Natural killer cell (primary cell): ENCODE data around the gene FXR1. TPM values are rescaled to one million over a fixed set of nuclear protein-coding genes. Genes with fewer than 3 reads are reported as not detected.

Experiments used
- ATAC-seq, 3 donors: fragments of 150-1000 bp in 2 of 3; fragments of 200-7000 bp in 1 of 3; cut with Tn5 transposase; 1 replicate in 1 of 3; 2 replicates in 2 of 3; pipeline ENCODE4 v1.10.0; 2021; ENCODE audit warnings: mild to moderate bottlenecking in 2 of 3, moderate library complexity in 2 of 3
- DNase-seq, 2 donors: peaks; one replicate each; pipeline versions ENCODE4 v3.0.0 to v3.0.0-alpha.2; 2013 to 2021; ENCODE audit warnings: mixed read lengths in 1 of 2
- H3K27ac ChIP-seq: one replicate; pipeline ENCODE4 v1.5.1; 2013; ENCODE audit warnings: mild to moderate bottlenecking, low read length
- H3K27me3 ChIP-seq: one replicate; pipeline ENCODE4 v1.6.1; 2013; ENCODE audit warnings: low read length; ENCODE audit not compliant: control insufficient read depth, insufficient read depth
- H3K36me3 ChIP-seq: one replicate; pipeline ENCODE4 v1.6.1; 2013; ENCODE audit warnings: low read length; ENCODE audit not compliant: control insufficient read depth, insufficient read depth
- H3K4me1 ChIP-seq: one replicate; pipeline ENCODE4 v1.6.1; 2013; ENCODE audit warnings: low read length; ENCODE audit not compliant: control insufficient read depth, insufficient read depth
- H3K4me3 ChIP-seq: one replicate; pipeline ENCODE4 v1.5.1; 2013; ENCODE audit warnings: low read length
- H3K9me3 ChIP-seq: one replicate; pipeline ENCODE4 v1.6.1; 2013; ENCODE audit warnings: low read length; ENCODE audit not compliant: control insufficient read depth, insufficient read depth
- H3K27ac Mint-ChIP-seq, 2 donors: one replicate each; pipeline ENCODE4 v1.8.0; 2022; ENCODE audit warnings: mild to moderate bottlenecking in 2 of 2, mixed read lengths in 2 of 2, moderate library complexity in 1 of 2
- H3K27me3 Mint-ChIP-seq, 2 donors: one replicate each; pipeline ENCODE4 v1.8.0; 2022; ENCODE audit warnings: low read depth in 2 of 2, mixed read lengths in 2 of 2
- H3K36me3 Mint-ChIP-seq: one replicate; pipeline ENCODE4 v1.8.0; 2022; ENCODE audit warnings: mixed read lengths
- H3K4me1 Mint-ChIP-seq, 2 donors: one replicate each; pipeline ENCODE4 v1.8.0; 2022; ENCODE audit warnings: mixed read lengths in 2 of 2
- H3K4me3 Mint-ChIP-seq: one replicate; pipeline ENCODE4 v1.8.0; 2022; ENCODE audit warnings: mild to moderate bottlenecking, moderate library complexity, mixed read lengths
- H3K9me3 Mint-ChIP-seq, 2 donors: one replicate each; pipeline ENCODE4 v1.8.0; 2022; ENCODE audit warnings: mixed read lengths in 2 of 2
- CTCF ChIP-seq: fragments of 200-600 bp; IDR thresholded peaks from one replicate; pipeline ENCODE4 v1.8.0; 2022; ENCODE audit warnings: antibody characterized with exemption
- WGBS: methylation state at CpG from one replicate; pipeline ENCODE4 v1.1.7; 2013; ENCODE audit warnings: missing lambda C conversion rate; ENCODE audit not compliant: insufficient coverage; 5-methylcytosine and 5-hydroxymethylcytosine counted together
- intact Hi-C: fragments of 100-400 bp; cut with micrococcal nuclease; formaldehyde crosslinking; loops from one replicate; pipeline ENCODE4 v1.14.2; 2022
- total RNA-seq, 4 donors: library from RNA; stranded (reverse); fragments of 120-200 nt in 1 of 4; gene quantifications; one replicate each; pipeline versions ENCODE4 v1.2.3 to v1.2.4, GENCODE V29; 2013 to 2022

FXR1 gene
- total RNA-seq, 3 donors from 2014 or later (not counting 1 experiment from before 2014, with no cell fraction given) = 135 to 149 (median 148) TPM

- Mint-ChIP-seq H3K4me1 (peaks cover 11 to 19% of the 10 kb centered on the region in 2 donors), H3K27ac (no peak overlapping the region), H3K9me3 (no peaks in the 10 kb centered on the region), H3K36me3 (no peaks in the 10 kb centered on the region), H3K4me3 (no peak overlapping the region), H3K27me3 (no peaks in the 10 kb centered on the region)
- no peaks in the 10 kb centered on the region for H3K27me3 ChIP-seq
- intact Hi-C loops = no loop called here
- H3K27ac ChIP-seq = no peak overlapping the region
- H3K36me3 ChIP-seq = peaks cover 27% of the 10 kb centered on the region
- TF ChIP-seq CTCF = no peak
- ATAC-seq (no peak), DNase-seq (no peak)
- WGBS = 98% methylated on average over 3 of the region's 5 CpGs
- H3K4me3 ChIP-seq = no peak overlapping the region
- H3K4me1 ChIP-seq = no peaks in the 10 kb centered on the region
- no peaks in the 10 kb centered on the region for H3K9me3 ChIP-seq
Observed at GRCh38 chr3:180940826-180941225, 28.4 kb downstream of the FXR1 start.

GRCh38 chr3:180947761-180948390, 35.4 kb downstream of the FXR1 start:
- Mint-ChIP-seq H3K4me3 (no peak overlapping the region), H3K9me3 (no peaks in the 10 kb centered on the region), H3K27me3 (no peaks in the 10 kb centered on the region), H3K36me3 (peaks cover 16% of the 10 kb centered on the region), H3K27ac (peak overlapping the region in 1 of 2 donors; percentile 3), H3K4me1 (peaks cover 12 to 28% of the 10 kb centered on the region in 2 donors)
- DNase-seq (no peak), ATAC-seq (no peak)
- Histone ChIP-seq H3K27ac (no peak overlapping the region), H3K27me3 (no peaks in the 10 kb centered on the region), H3K4me1 (no peaks in the 10 kb centered on the region), H3K9me3 (no peaks in the 10 kb centered on the region), H3K4me3 (no peak overlapping the region), H3K36me3 (peaks cover 52% of the 10 kb centered on the region)
- TF ChIP-seq CTCF = no peak
- intact Hi-C loops = no loop called here
- 77% methylated on average over 4 of the region's 4 CpGs for WGBS

GRCh38 chr3:180959691-180960090, 47.2 kb downstream of the FXR1 start:
- H3K4me1 ChIP-seq = no peaks in the 10 kb centered on the region
- H3K27me3 ChIP-seq = no peaks in the 10 kb centered on the region
- Mint-ChIP-seq H3K36me3 (peaks cover 27% of the 10 kb centered on the region), H3K27ac (no peak overlapping the region), H3K4me3 (no peak overlapping the region), H3K27me3 (no peaks in the 10 kb centered on the region), H3K4me1 (no peaks in the 10 kb centered on the region), H3K9me3 (no peaks in the 10 kb centered on the region)
- intact Hi-C loops = no loop called here
- H3K4me3 ChIP-seq = no peak overlapping the region
- DNase-seq (no peak), ATAC-seq (no peak)
- no peak for TF ChIP-seq CTCF
- no CpG with 5 or more reads among the region's 1 CpG for WGBS
- H3K36me3 ChIP-seq = peaks cover 79% of the 10 kb centered on the region
- H3K9me3 ChIP-seq = no peaks in the 10 kb centered on the region
- no peak overlapping the region for H3K27ac ChIP-seq

GRCh38 chr3:180961087-180961486, 48.6 kb downstream of the FXR1 start:
- intact Hi-C loops = no loop called here
- H3K36me3 Mint-ChIP-seq = peaks cover 27% of the 10 kb centered on the region
- Histone ChIP-seq H3K4me3 (no peak overlapping the region), H3K9me3 (no peaks in the 10 kb centered on the region), H3K36me3 (peaks cover 72% of the 10 kb centered on the region), H3K27me3 (no peaks in the 10 kb centered on the region), H3K4me1 (no peaks in the 10 kb centered on the region), H3K27ac (no peak overlapping the region)
- H3K9me3 Mint-ChIP-seq = no peaks in the 10 kb centered on the region
- no peak for DNase-seq
- H3K4me1 Mint-ChIP-seq = no peaks in the 10 kb centered on the region
- H3K4me3 Mint-ChIP-seq = no peak overlapping the region
- 81% methylated on average over 3 of the region's 3 CpGs for WGBS
- no peak for TF ChIP-seq CTCF
- no peak for ATAC-seq
- H3K27ac Mint-ChIP-seq = no peak overlapping the region
- H3K27me3 Mint-ChIP-seq = no peaks in the 10 kb centered on the region
